HG03575 (cell line): ENCODE measurements around the gene FOXO4.

Source experiments
- ATAC-seq: cut with Tn5 transposase; IDR thresholded peaks from one replicate; pipeline ENCODE4 v1.9.1; 2021; ENCODE audit not compliant: unreplicated experiment, insufficient number of reproducible peaks, low FRiP score; ENCODE audit errors: extremely low read depth

FOXO4 gene

DNA sequence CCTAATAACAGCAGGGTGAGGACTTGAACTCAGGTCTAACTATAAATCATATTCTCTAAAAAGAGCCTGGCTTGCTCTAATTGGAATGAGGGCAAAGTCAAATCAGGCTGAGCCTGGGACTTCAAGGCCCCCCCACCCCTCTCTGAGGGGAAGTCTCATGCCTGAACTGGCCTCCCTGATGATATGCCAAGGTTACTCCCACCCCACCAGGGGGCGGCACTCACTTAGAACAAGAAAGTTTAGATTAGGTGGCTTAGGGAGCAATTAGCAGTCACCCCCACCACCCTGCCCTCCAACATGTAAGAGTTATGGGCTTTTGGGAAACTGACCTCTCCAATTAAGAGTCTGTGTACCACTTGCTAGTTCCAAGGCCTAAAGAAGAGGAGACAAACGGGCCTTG is 2.7 kb downstream of the FOXO4 start:
- ATAC-seq: no peak

GRCh38 chrX:71098951-71099506 is 3.4 kb downstream of the FOXO4 start:
- no peak for ATAC-seq

- ATAC-seq: no peak
Measured at GRCh38 chrX:71099736-71100135, 4.1 kb downstream of the FOXO4 start.

- no peak for ATAC-seq
Measured at GRCh38 chrX:71100581-71101505, 5.2 kb downstream of the FOXO4 start.

DNA sequence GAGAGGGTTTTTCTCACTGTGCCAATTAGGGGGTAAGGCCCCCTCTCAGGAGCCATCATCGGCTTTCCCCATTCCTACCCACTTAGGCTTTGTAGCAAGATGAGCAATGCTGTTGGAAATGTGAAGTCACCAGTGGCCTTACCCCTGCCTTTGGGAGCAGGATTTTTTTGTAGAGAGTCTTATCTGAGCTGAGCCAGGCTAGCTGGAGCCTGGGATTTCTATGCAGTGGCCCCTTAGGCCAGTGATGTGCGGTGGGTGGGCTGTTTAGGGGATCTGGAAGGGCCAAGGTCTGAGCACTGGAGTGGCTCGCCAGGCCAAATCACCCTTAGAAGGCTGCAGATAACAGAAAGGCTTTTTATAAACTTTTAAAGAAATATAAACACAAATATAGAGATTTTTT is 6.6 kb downstream of the FOXO4 start:
- ATAC-seq: no peak

DNA sequence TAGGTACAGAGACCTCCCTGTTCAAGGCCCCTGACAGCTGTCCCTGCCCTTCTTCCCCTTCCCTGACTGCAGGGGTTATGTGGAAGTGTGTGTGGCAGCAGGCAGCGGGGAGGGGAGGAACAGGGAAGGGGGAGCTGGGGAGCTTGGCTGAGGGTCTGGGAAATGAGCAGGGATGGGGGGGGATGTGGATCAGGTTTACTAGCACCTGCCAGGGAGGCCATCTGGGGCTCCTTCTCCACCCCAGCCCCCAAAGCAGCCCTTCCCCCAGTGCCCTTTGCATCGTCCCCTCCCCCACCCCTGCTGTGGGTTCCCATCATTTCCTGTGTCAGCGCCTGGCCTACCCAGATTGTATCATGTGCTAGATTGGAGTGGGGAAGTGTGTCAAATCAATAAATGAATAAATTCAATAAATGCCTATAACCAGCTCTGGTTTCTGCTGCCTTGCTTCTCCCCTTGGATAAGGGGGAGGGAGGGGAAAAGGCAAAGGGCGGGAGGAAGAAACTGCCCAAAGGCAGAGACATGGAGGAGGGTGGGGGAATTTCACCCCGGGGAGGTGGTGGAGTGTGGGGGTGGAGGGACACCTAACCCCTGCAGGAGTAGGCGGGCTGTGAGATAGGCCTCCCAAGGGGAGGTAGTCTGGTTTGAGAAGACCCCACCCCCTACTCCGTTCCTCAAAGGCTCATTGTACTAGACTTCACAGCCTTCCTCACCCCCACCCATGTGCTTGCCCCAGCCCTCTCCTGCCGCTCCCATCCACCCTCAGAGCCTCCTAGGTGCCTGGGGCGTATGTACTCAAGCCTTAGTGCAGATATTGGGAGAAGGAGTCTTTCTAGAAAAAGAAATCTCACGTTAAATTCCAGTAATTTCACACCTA is 7.7 kb downstream of the FOXO4 start:
- no peak for ATAC-seq

DNA sequence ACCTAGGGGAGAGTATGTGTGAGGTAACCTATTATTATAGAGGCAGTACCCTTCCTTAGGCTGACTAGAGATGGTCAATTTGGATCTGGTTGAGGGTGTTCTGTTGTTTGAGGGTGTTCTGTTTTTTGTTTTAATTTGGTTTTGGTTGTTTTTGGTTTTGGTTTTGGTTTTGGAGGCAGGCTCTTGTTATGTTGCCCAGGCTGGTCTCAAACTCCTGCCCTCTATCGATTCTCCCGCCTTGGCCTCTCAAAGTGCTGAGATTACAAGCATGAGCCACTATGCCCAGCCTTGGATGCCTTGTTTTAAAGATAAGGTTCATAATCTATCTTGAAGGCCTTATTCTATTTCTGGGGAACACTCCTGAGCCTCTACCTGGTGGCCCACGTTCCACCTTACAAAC is 10.0 kb downstream of the FOXO4 start:
- ATAC-seq: no peak

DNA sequence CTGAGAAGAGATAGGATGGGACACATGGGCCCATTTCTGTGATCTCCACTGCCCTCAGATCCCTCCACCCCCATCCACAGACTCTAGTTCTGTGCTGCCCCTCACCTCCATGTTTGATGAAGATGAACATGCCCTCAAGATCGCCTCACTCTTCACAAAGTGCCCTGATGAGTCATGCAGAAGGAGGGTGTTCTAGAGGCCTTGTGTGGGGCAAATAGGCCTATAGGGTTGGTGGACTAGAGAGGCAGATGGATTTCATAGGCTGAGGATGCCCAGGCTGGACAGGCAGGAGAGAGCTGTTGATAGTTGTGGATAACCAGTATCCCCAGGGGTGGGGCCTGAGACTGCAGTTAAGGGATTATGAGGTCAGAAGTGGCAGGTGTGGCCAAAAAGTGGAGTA is 10.8 kb downstream of the FOXO4 start, which contains the start of gene CXorf65:
Gene CXorf65 (minus strand): TSS at position 314 of the 400 bp plus-strand sequence. CDS start 184 bp downstream, at position 130.
- no peak for ATAC-seq

DNA sequence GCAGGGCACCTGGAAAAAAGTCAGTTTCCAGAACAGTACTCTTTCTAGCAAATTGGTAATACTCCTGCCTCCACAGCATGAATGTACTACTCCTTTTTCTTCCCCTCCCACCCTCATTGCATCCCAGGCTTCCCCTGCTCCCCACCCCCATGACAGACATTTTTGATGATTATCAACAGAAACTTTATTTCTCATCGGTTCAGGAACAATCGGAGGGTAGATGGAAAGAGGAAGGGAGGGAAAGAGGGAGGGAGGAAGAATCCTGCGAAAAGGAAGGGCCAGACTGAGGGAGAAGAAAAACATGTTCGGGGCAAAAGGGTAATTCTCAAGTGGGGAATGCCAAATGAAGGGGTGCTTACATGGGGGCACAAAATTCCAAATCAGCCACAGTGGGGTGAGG is 11.6 kb downstream of the FOXO4 start:
- ATAC-seq: no peak

DNA sequence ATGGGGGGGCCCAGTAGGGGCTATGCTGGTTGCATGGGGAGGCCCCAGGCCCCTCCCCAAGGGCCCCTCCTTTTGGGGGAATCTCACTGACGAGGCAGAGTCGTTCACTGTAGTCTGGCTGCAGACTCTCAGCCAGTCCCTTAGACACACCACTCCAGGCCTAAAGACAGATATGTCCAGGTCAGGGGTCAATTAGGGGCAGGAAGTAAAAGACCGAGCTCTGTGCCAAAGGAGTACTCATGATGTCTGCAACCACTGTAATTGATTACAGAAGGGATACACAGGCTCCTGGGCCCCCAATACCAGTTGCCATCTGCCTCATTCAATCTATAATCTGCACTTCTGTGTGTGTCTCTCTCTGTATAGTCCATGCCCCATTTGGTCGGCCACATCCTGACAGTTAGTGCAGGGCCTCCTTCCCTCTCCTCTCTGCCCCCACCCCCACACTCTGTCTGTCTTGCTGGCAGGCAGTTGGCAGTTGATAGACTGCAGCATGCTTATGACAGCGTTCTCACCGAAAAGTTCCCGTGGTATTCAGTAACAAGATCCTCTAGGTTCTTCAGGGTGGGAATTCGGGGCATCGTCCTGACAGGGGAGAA is 12.2 kb downstream of the FOXO4 start:
- no peak for ATAC-seq

DNA sequence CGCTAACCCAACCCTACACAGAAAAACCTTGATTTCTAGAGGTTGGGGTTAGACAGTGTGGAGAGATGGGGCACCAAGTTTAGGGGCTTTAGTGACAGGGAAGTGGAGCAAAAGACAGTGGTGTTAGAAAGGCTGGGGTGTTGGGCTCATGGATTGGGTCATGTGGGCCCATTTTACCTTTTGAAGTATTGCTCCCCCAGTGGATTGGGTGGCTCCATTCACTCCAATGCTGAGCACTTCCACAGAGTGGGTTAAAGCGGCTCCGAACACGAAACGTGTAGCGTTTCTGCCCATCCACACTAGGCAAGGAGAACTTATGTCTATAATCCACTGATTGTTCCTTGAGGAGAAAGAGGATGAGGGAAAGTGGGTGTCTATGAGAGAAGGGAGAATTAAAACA is 13.4 kb downstream of the FOXO4 start:
- no peak for ATAC-seq

DNA sequence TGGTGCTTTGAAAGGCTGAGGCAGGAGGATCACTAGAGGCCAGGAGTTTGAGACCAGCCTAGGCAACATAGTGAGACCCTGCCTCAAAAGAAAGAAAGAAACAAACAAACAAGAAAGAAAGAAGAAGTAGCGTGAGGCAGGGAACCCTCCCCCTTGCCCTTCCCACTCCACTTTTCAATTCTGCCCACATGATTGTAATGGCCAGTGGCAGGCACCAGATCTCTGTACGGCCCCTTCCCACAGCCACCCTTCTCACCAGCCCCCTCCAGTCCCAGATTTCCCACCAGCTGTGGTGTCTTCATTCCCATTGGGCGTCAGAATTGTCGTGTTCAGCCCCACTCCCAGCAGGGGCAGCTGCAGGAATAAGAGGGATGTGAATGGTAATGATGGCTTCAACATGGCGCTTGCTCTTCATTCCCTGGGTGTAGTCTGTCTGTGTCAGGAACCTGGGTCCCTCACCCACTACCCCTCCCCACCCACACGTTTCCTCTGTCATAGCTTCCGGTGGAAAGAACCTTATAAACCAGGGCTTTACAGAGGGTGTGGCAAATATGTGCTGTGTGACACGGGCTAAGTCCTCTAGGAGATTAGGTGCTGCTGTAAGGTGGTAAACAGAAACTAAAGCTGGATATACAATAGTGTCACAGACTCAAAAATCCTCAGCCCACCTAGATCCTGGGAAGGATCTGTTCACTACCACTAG is 15.6 kb downstream of the FOXO4 start, which contains the start of gene IL2RG:
Gene IL2RG (minus strand): TSS at position 437 of the 703 bp plus-strand sequence. CDS start 38 bp downstream, at position 399.
- no peak for ATAC-seq

GRCh38 chrX:71111921-71112431 is 16.3 kb downstream of the FOXO4 start:
- ATAC-seq: no peak

DNA sequence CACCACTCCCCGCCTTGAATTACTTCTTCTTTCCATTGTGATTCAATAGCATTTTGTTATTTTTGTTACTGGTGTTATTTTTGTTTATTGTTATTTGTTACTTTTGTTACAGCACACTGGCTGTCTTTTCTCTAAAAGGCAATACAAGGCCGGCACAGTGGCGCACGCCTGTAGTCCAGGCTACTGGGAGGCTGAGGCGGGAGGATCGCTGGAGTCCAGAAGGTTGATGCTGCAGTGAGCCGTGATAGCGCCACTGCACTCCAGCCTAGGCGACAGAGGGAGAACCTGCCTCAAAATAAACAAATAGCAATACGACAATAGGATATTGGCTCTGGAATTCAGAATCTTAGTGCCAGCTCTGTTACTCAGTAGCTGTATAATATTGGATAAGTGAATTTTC is 21.7 kb downstream of the FOXO4 start:
- no peak for ATAC-seq

GRCh38 chrX:71118032-71118984 is 22.7 kb downstream of the FOXO4 start, which contains the start of gene MED12:
MED12 (plus strand) TSS chrX:71118596; CDS start chrX:71118755, 159 bp downstream.
- no peak for ATAC-seq

DNA sequence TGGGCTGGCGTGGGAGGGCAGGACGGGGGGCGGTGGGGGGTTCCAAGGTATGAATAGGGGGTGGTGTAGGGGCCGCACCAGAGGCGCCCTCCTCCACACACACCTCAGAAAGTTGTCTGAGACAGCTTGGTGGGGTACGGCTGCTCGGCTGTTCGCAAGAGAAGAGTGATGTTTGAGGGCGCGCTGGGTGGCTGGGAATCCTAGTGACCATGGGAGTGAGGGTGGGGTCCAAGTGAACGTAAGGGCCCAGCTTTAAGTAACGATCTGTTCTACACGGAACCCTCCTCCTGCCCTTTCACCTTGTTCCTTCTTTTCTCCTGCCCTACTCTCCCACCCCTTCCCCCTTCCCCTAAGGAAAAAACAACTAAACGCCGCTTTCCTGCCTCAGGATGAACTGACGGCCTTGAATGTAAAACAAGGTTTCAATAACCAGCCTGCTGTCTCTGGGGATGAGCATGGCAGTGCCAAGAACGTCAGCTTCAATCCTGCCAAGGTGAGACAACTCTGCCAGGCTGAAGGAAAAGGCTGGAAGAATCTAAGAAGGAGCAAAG is 23.4 kb downstream of the FOXO4 start:
- ATAC-seq: no peak
